WTC11 (cell line): ENCODE data around the gene RECK. TPM values are rescaled to one million over a fixed set of nuclear protein-coding genes. Genes with fewer than 3 reads are reported as not detected.

ENCODE experiments used
- ATAC-seq: fragments of 200-7000 bp; cut with Tn5 transposase; 2 replicates; pipeline ENCODE4 v1.10.0; 2021; ENCODE audit warnings: mild to moderate bottlenecking, moderate library complexity
- CTCF ChIA-PET: fragments of 300-600 bp; sonication (Branson Sonifier 250); formaldehyde crosslinking; loops from one replicate; lab custom pipeline; 2021; ENCODE audit warnings: antibody characterized with exemption; lab: Charles Lee
- POLR2A ChIA-PET: fragments of 350-600 bp; sonication (Branson Sonifier 250); formaldehyde crosslinking; loops from one replicate; lab custom pipeline; 2021; ENCODE audit warnings: antibody characterized with exemption; lab: Charles Lee
- DNase-seq: peaks from one replicate; pipeline ENCODE4 v3.0.0; 2021; ENCODE audit warnings: low spot score
- H3K27ac Mint-ChIP-seq: 2 replicates; pipeline ENCODE4 v1.8.0; 2021; ENCODE audit warnings: mixed read lengths
- H3K27me3 Mint-ChIP-seq: 2 replicates; pipeline ENCODE4 v1.8.0; 2021; ENCODE audit warnings: low read depth, mild to moderate bottlenecking, moderate library complexity, mixed read lengths
- H3K36me3 Mint-ChIP-seq: 2 replicates; pipeline ENCODE4 v1.8.0; 2021; ENCODE audit warnings: mixed read lengths
- H3K4me1 Mint-ChIP-seq: 2 replicates; pipeline ENCODE4 v1.8.0; 2022; ENCODE audit warnings: mixed read lengths
- H3K4me3 Mint-ChIP-seq: 2 replicates; pipeline ENCODE4 v1.8.0; 2021; ENCODE audit warnings: mild to moderate bottlenecking, moderate library complexity, mixed read lengths
- H3K9me3 Mint-ChIP-seq: 2 replicates; pipeline ENCODE4 v1.8.0; 2021; ENCODE audit warnings: mixed read lengths
- CBFB ChIP-seq: sonication (generic); formaldehyde crosslinking; IDR thresholded peaks from 2 replicates; pipeline ENCODE4 v1.8.1; 2022; ENCODE audit warnings: mild to moderate bottlenecking, low read depth, missing genetic modification reagents
- ESRRA ChIP-seq: sonication (generic); formaldehyde crosslinking; IDR thresholded peaks from 2 replicates; pipeline ENCODE4 v1.8.1; 2022; ENCODE audit warnings: mild to moderate bottlenecking, missing genetic modification reagents, borderline replicate concordance
- NFATC4 ChIP-seq: fragments of 250-450 bp; sonication (Bioruptor Pico); IDR thresholded peaks from 2 replicates; pipeline ENCODE4 v1.9.0; 2021; ENCODE audit warnings: mild to moderate bottlenecking
- PRDM15 ChIP-seq: sonication (generic); formaldehyde crosslinking; IDR thresholded peaks from 2 replicates; pipeline ENCODE4 v1.8.0; 2022; ENCODE audit warnings: missing genetic modification reagents
- RELA ChIP-seq: sonication (generic); formaldehyde crosslinking; IDR thresholded peaks from 2 replicates; pipeline ENCODE4 v1.8.1; 2022; ENCODE audit warnings: missing genetic modification reagents, mild to moderate bottlenecking, borderline replicate concordance
- SP1 ChIP-seq: sonication (generic); formaldehyde crosslinking; conservative IDR thresholded peaks from 2 replicates; pipeline ENCODE4 v1.8.1; 2022; ENCODE audit warnings: missing genetic modification reagents
- USF2 ChIP-seq: sonication (generic); formaldehyde crosslinking; IDR thresholded peaks from 2 replicates; pipeline ENCODE4 v1.8.1; 2023; ENCODE audit warnings: mild to moderate bottlenecking, missing genetic modification reagents, moderate library complexity
- ZNF138 ChIP-seq: sonication (generic); formaldehyde crosslinking; conservative IDR thresholded peaks from 2 replicates; pipeline ENCODE4 v1.8.1; 2022; ENCODE audit warnings: mild to moderate bottlenecking, moderate library complexity, missing genetic modification reagents
- ZNF423 ChIP-seq: fragments of 250-450 bp; sonication (Bioruptor Pico); IDR thresholded peaks from 2 replicates; pipeline ENCODE4 v2.1.2; 2022; ENCODE audit warnings: mild to moderate bottlenecking, moderate library complexity
- total RNA-seq: library from RNA; stranded (reverse); gene quantifications from 3 replicates; pipeline ENCODE4 v1.2.3, GENCODE V29; 2021
- TF ChIP-seq, protein P1 (sequence below): sonication (generic); formaldehyde crosslinking; IDR thresholded peaks from 2 replicates; pipeline ENCODE4 v1.8.1; 2023; ENCODE audit warnings: mild to moderate bottlenecking, moderate library complexity, missing genetic modification reagents
- TF ChIP-seq, protein P2 (sequence below): fragments of 250-450 bp; sonication (Bioruptor Pico); IDR thresholded peaks from 2 replicates; pipeline ENCODE4 v1.9.0; 2021; ENCODE audit warnings: mild to moderate bottlenecking, borderline replicate concordance

RECK gene
- total RNA-seq, 1 experiment from 2014 or later, result 11.2 TPM

DNA sequence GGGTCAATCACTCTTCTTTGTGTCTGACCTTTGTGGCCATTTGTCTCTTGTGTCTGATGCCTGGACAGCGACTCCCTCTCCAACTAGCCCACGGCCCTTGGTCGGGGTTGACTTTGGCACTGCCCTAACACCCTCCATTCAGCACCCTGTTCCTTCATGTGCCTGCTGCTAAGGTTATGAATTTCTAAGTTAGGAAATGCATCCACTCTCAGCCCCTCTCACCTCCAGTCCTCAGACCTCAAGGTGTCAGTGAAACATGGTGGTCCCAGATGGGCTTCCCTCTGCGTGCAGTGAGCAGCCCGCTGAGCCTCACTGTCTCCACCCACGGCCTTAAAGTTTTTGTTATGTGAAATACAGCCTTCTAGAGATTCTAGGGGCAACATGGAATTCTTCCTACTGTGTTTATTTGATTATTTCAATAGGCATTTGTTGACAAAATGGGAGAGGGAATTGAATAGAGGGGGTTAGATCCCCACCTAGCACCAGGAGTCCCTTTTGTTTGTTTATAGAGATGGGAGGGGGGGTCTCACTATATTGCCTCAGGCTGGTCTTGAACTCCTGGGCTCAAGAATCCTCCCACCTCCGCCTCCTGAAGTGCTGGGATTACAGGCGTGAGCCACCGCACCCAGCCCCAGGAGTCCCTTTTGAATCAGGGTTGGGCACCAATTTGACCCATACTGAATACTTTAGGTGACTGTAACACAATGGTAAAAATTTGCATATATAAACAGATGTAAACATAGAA, 98.2 kb downstream of the RECK start (continued):
- no peak for TF ChIP-seq RELA (CRISPR knock-in tag)

DNA sequence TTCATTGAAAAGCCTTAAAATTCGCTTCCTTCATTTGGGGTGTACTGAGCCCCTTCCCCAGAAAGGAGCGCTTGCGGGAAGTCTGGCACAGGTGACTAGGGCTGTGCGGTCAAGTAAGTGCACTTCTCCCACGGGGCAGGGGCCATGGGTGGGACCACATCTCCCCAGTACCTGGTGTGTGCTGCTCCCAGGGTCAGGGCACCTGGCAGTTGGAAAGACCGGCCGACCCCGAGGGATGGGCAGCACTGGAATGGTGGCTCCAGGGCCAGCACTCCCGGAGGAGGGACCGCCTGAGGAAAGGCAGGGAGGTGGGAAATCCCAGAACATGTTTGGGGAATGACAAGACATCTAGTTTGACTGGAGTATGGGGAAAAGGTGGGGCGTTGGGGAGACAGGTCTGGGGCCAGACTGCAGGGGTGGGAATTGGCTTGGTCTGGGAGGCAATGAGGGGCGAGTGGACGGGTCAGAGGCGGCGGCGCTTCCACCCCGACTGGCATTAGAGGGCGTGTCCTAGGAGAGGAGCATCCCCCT, 99.1 kb downstream of the RECK start:
- ATAC-seq (peak; percentile 43), DNase-seq (peak; percentile 53)
- Mint-ChIP-seq H3K9me3 (no peaks in the 10 kb centered on the region), H3K4me1 (peaks cover 34% of the 10 kb centered on the region), H3K27ac (no peak overlapping the region), H3K4me3 (peak overlapping the region; percentile 82), H3K36me3 (no peaks in the 10 kb centered on the region), H3K27me3 (peaks cover 86% of the 10 kb centered on the region)
- CTCF ChIA-PET, result interaction anchor here (0.6 to 3.1 kb wide), 5 partner anchors 27 to 35 kb away, joined by 3 to 14 read pairs (median 7); partner anchors contain the start of gene CCIN
- POLR2A ChIA-PET, result interaction anchor here (1.2 kb wide), 1 partner anchor 27 kb away, joined by 7 read pairs; no protein-coding TSS in a partner anchor
- TF ChIP-seq PRDM15 (CRISPR knock-in tag) (0 out of 2 replicates have a peak, but pooled peaks have one; percentile 18), RELA (CRISPR knock-in tag) (0 out of 2 replicates have a peak, but pooled peaks have one; percentile 1), ZNF138 (CRISPR knock-in tag) (no peak)

DNA sequence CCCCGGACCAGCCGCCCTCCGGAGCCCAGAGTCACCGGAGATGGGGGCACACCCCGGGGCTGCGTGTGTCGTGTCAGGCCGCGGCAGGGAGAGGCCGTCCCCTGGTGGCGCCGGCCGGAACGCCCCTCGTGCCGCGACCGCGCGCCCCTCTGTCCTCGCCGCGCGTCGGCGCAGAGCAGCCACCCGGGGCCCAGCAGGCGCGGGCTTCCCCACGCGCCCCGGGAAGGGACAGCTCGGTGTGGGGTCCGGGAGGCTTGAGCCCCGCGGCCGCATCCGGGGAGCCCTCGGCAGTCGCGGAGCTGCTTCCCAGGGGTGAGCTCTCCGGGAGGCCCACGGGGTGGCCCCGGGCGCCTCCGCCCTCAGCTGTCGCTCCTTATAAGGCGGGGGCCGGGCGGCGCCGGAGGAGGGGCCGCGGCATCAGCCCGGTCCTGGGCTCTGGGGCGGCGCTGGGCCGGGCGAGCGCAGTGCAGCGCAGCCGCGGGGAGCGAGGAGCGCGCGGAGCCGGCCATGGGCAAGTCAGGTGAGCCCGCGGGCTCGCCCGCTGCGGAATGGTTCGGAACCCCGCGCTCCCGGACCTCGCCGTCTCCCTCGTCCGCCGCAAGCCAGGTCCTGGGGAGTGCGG, 99.7 kb downstream of the RECK start, which contains the start of gene GLIPR2:
GLIPR2 (plus strand) TSS at position 462 of the 622 bp plus-strand sequence; CDS start at position 508, 46 bp downstream.
- H3K27me3 Mint-ChIP-seq, result peaks cover 88% of the 10 kb centered on the region
- CTCF ChIA-PET, result interaction anchor here (0.6 to 3.1 kb wide), 7 partner anchors 27 to 430 kb away, joined by 3 to 14 read pairs (median 6); partner anchors contain the start of gene CCIN
- peak; percentile 60 for DNase-seq
- TF ChIP-seq NFATC4 (CRISPR knock-in tag) (no peak), ESRRA (no peak), SP1 (CRISPR knock-in tag) (peak; percentile 25; the same call in 1 of the 2 replicates), PRDM15 (CRISPR knock-in tag) (no peak), RELA (CRISPR knock-in tag) (0 out of 2 replicates have a peak, but pooled peaks have one; percentile 18), CBFB (CRISPR knock-in tag) (no peak), ZNF423 (CRISPR knock-in tag) (peak; percentile 96), USF2 (CRISPR knock-in tag) (0 out of 2 replicates have a peak, but pooled peaks have one; percentile 42)
- TF ChIP-seq, protein P1, sequence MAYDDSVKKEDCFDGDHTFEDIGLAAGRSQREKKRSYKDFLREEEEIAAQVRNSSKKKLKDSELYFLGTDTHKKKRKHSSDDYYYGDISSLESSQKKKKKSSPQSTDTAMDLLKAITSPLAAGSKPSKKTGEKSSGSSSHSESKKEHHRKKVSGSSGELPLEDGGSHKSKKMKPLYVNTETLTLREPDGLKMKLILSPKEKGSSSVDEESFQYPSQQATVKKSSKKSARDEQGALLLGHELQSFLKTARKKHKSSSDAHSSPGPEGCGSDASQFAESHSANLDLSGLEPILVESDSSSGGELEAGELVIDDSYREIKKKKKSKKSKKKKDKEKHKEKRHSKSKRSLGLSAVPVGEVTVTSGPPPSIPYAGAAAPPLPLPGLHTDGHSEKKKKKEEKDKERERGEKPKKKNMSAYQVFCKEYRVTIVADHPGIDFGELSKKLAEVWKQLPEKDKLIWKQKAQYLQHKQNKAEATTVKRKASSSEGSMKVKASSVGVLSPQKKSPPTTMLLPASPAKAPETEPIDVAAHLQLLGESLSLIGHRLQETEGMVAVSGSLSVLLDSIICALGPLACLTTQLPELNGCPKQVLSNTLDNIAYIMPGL (CRISPR knock-in tag), result peak; percentile 47; the same call in 1 of the 2 replicates
- TF ChIP-seq, protein P2, sequence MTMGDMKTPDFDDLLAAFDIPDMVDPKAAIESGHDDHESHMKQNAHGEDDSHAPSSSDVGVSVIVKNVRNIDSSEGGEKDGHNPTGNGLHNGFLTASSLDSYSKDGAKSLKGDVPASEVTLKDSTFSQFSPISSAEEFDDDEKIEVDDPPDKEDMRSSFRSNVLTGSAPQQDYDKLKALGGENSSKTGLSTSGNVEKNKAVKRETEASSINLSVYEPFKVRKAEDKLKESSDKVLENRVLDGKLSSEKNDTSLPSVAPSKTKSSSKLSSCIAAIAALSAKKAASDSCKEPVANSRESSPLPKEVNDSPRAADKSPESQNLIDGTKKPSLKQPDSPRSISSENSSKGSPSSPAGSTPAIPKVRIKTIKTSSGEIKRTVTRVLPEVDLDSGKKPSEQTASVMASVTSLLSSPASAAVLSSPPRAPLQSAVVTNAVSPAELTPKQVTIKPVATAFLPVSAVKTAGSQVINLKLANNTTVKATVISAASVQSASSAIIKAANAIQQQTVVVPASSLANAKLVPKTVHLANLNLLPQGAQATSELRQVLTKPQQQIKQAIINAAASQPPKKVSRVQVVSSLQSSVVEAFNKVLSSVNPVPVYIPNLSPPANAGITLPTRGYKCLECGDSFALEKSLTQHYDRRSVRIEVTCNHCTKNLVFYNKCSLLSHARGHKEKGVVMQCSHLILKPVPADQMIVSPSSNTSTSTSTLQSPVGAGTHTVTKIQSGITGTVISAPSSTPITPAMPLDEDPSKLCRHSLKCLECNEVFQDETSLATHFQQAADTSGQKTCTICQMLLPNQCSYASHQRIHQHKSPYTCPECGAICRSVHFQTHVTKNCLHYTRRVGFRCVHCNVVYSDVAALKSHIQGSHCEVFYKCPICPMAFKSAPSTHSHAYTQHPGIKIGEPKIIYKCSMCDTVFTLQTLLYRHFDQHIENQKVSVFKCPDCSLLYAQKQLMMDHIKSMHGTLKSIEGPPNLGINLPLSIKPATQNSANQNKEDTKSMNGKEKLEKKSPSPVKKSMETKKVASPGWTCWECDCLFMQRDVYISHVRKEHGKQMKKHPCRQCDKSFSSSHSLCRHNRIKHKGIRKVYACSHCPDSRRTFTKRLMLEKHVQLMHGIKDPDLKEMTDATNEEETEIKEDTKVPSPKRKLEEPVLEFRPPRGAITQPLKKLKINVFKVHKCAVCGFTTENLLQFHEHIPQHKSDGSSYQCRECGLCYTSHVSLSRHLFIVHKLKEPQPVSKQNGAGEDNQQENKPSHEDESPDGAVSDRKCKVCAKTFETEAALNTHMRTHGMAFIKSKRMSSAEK (CRISPR knock-in tag), result no peak

More for the DNA sequence above, 99.7 kb downstream of the RECK start, which contains the start of gene GLIPR2:
- Mint-ChIP-seq H3K9me3 (no peaks in the 10 kb centered on the region), H3K27ac (no peak within 1 kb of the TSS), H3K4me3 (peak within 1 kb of the TSS; percentile 83), H3K4me1 (peaks cover 34% of the 10 kb centered on the region), H3K36me3 (no peaks in the 10 kb centered on the region)
- POLR2A ChIA-PET, result interaction anchor here (1.2 to 1.7 kb wide), 2 partner anchors 27 to 30 kb away, joined by 7 read pairs; no protein-coding TSS in a partner anchor
- ATAC-seq, result peak; percentile 82
